Amygdala (tissue), 56 donors: ENCODE results near the gene FAM151B.
"Not testable (repeated sequence)": the region's sequence is repeated elsewhere in the genome, so short reads cannot be mapped to it uniquely, and the experiment has no call there.

Experiments
- DNase-seq, 56 donors: peaks; one replicate each; lab custom pipeline; 2025; lab: John Stamatoyannopoulos, UW

FAM151B gene

GRCh38 chr5:80580291-80580690, 92.4 kb downstream of the FAM151B start:
- DNase-seq = not testable (repeated sequence)

GRCh38 chr5:80584770-80585169, 96.9 kb downstream of the FAM151B start:
- DNase-seq = no peak

GRCh38 chr5:80588858-80589540, 101.1 kb downstream of the FAM151B start:
- no peak for DNase-seq

GRCh38 chr5:80590766-80591165, 102.9 kb downstream of the FAM151B start:
- DNase-seq = no peak

- DNase-seq = no peak
Observed at GRCh38 chr5:80591352-80591751, 103.5 kb downstream of the FAM151B start.

- DNase-seq = no peak
Observed at GRCh38 chr5:80592105-80592504, 104.2 kb downstream of the FAM151B start.
